ENCODE data around the gene CHRNA5. TPM values are rescaled to one million over a fixed set of nuclear protein-coding genes. Genes with fewer than 3 reads are reported as not detected.

The CHRNA5 gene
- total RNA-seq, 4 donors from 2014 or later: 0.33 TPM; not detected in 3

DNA sequence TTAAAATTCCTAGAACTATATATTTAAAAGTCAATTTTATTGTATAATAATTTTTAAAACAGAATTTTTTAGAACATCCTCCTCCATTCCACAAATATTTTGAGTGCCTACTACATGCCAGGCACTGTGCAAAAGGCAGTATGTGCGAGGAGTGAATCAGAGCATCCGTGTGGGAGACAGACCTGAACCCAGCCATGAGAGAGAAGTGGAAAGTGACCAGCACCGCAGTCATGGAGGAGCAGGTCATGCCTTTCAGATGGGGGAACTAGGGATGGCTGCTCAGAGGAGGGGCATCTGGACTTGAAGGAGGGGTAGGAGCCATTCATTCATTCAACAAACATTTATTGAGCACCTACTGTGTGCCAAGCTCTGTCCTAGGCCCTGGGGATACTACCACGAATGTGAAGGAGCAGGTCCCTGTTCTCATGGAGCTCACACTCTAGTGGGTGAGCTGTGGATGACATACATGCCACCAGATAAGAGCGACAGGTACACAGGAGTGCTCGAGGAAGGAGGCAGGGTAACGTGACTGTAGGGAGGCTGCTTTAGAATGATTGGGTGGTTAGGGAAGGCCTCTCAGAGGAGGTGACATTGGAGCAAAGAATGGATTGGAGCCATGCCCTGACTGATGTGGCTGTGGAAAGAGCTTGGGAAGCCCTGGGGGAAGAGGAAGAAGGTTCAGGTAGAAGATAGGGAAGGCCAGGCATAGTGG is 58.6 kb downstream of the CHRNA5 start:
- peaks cover 16 to 32% of the 10 kb centered on the region in 2 donors for H3K4me1 ChIP-seq
- peaks cover 9% of the 10 kb centered on the region for H3K27me3 ChIP-seq
- no peaks in the 10 kb centered on the region for H3K36me3 ChIP-seq
- H3K4me3 ChIP-seq (replicated peaks in 1 of 3): no peak overlapping the region
- WGBS, 2 donors: 88 to 95% methylated on average over 7 of the region's 7 CpGs
- H3K27ac ChIP-seq: no peak overlapping the region
- no peak for DNase-seq
- no peak for TF ChIP-seq POLR2A (IDR thresholded peaks at IDR 0.05)
- TF ChIP-seq, protein P1, sequence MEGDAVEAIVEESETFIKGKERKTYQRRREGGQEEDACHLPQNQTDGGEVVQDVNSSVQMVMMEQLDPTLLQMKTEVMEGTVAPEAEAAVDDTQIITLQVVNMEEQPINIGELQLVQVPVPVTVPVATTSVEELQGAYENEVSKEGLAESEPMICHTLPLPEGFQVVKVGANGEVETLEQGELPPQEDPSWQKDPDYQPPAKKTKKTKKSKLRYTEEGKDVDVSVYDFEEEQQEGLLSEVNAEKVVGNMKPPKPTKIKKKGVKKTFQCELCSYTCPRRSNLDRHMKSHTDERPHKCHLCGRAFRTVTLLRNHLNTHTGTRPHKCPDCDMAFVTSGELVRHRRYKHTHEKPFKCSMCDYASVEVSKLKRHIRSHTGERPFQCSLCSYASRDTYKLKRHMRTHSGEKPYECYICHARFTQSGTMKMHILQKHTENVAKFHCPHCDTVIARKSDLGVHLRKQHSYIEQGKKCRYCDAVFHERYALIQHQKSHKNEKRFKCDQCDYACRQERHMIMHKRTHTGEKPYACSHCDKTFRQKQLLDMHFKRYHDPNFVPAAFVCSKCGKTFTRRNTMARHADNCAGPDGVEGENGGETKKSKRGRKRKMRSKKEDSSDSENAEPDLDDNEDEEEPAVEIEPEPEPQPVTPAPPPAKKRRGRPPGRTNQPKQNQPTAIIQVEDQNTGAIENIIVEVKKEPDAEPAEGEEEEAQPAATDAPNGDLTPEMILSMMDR (IDR thresholded peaks at IDR 0.05): no peak
- intact Hi-C loops (cut with DNase I): no loop called here
- H3K9me3 ChIP-seq: no peaks in the 10 kb centered on the region

DNA sequence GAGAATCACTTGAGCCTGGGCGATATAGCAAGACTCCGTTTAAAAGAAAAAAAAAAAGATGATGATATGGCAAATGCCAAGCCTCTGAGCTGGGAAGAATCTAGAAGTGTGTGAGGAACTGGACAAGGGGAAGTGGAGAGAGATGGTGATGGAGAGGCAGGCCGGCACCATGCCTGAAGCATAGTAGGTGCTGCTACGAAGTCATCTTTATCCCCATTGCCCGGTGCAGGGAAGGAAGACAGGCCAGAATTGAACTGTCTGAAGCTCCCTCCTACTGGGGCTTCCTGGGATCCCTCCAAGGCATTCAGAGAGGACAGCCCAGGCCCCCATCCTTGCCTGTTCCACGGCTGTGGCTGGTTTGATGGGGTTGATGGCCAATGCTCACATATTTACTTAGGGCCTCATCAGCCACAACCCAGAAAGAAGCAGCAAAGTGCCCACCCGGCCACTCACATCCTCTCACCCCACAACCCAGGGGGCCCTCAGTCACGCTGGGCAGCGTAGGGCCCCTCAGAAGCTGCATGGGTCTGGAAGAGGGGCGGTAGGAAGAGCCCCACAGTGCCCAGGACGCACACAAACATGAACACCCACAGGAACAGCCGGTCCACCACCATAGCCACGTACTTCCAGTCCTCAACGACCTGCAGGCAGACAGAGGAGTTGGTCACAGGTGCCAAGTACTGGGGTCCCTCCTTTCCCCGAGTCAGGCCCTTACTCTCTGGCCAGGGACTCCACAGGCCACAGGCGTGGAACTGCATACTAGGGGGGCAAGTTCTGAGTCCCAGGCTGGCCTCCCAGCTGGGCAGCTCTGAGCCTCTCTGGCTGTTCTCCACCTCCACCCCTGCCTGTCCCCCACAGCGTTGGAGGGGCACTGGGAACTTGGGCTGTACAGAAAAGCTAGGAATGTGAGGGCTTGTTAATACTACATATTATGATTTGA is 59.6 kb downstream of the CHRNA5 start:
- DNase-seq: no peak
- Histone ChIP-seq H3K9me3 (no peaks in the 10 kb centered on the region), H3K27ac (no peak overlapping the region), H3K4me1 (peaks cover 15 to 30% of the 10 kb centered on the region in 2 donors), H3K27me3 (peaks cover 4% of the 10 kb centered on the region), H3K4me3 (replicated peaks in 1 of 3) (no peak overlapping the region), H3K36me3 (no peaks in the 10 kb centered on the region)
- intact Hi-C loops (cut with DNase I): no loop called here
- 78 to 91% methylated on average over 14 to 17 of the region's 17 CpGs for WGBS, 2 donors
- no peak for TF ChIP-seq POLR2A (IDR thresholded peaks at IDR 0.05)
- TF ChIP-seq, protein P1 (IDR thresholded peaks at IDR 0.05): no peak

DNA sequence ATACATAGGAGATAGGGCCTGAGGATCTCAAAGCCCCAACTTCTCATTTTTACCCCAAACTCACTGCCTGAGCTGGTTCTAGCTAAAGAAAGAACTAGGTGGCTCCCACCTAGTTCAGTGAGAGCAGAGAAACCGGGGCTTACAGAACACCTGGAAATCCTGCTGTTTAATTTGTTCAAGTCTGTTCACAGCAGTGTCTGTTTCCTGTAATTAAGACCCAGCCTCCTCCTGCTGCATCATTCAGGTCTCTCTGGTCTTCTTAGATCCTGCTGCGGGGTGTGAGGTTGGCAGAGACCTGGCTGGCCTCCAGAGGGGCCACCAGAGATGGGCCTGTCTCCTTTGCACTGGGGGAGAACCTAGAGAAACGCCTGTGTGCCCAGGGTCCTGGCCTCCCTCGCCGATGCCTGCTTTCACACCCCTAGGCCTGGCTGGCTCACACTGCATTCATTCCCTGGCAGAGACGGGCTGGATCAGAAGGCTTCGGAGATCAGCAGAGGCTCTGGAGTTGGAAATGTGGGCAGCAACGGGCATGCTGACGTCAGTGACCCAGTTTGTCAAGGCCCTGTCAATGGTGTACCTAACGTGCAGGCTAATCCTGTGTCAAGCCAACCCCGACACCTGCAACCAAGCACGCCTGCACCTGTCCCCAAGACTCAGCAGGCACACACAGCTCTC is 60.4 kb downstream of the CHRNA5 start:
- H3K27ac ChIP-seq: no peak overlapping the region
- intact Hi-C loops (cut with DNase I): no loop called here
- no peaks in the 10 kb centered on the region for H3K27me3 ChIP-seq
- H3K4me3 ChIP-seq (replicated peaks in 1 of 3): no peak overlapping the region
- 51 to 52% methylated on average over 7 to 12 of the region's 12 CpGs for WGBS, 2 donors
- H3K4me1 ChIP-seq: peaks cover 10 to 22% of the 10 kb centered on the region in 2 donors
- DNase-seq: peak; percentile 57 to 61
- no peaks in the 10 kb centered on the region for H3K9me3 ChIP-seq
- TF ChIP-seq, protein P1 (IDR thresholded peaks at IDR 0.05): no peak
- no peak for TF ChIP-seq POLR2A (IDR thresholded peaks at IDR 0.05)
- no peaks in the 10 kb centered on the region for H3K36me3 ChIP-seq

DNA sequence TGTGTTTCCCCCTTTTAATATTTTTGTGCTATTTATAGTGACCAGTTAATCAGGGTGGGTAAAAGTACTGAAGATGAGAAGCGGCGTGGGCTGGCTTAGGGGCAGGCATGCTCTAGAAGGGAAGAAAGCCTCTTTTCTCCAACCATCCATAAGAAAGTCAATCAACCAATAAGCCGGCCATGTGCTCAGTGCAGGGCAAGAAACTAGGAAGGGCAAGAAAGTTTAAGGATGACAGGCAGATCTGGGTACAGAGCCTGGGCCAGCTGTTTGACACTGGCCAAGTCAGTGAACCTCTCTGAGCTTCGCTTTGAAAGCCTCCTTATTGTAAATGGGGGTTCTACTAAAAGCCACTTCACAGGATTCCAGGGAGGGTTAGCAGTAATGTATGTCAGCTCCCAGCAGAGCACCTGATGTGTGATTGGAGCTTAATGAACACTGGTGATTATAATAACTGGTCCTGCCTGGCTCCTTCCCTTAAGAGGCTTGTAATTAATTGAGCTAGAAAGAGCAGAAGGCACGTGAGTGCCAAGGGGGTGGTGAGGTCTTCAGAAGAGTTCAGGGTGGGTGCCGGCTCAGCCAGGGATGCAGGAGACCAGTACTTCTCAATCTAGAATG is 61.2 kb downstream of the CHRNA5 start:
- TF ChIP-seq, protein P1 (IDR thresholded peaks at IDR 0.05): no peak
- no peak for TF ChIP-seq POLR2A (IDR thresholded peaks at IDR 0.05)
- H3K27ac ChIP-seq: no peak overlapping the region
- DNase-seq: no peak
- WGBS, 2 donors: 66 to 69% methylated on average over 6 of the region's 6 CpGs
- H3K36me3 ChIP-seq: no peaks in the 10 kb centered on the region
- H3K27me3 ChIP-seq: no peaks in the 10 kb centered on the region
- intact Hi-C loops (cut with DNase I): no loop called here
- no peak overlapping the region for H3K4me3 ChIP-seq (replicated peaks in 1 of 3)
- no peaks in the 10 kb centered on the region for H3K9me3 ChIP-seq
- peaks cover 10 to 19% of the 10 kb centered on the region in 2 donors for H3K4me1 ChIP-seq
